OCI-LY3 (cell line): ENCODE data around the gene ADD2.

ENCODE experiments used
- EZH2phosphoT487 ChIP-seq: fragments of 200-600 bp; shearing (Covaris generic); IDR thresholded peaks from 2 replicates; pipeline ENCODE4 v1.6.1; 2018; ENCODE audit warnings: antibody characterized with exemption, mixed run types, low read depth
- TF ChIP-seq, protein P1 (sequence below): fragments of 200-600, 300-600 bp; sonication (generic); IDR thresholded peaks from 2 replicates; pipeline ENCODE4 v1.5.1; 2014; ENCODE audit warnings: antibody characterized with exemption, low read length, low read depth

DNA sequence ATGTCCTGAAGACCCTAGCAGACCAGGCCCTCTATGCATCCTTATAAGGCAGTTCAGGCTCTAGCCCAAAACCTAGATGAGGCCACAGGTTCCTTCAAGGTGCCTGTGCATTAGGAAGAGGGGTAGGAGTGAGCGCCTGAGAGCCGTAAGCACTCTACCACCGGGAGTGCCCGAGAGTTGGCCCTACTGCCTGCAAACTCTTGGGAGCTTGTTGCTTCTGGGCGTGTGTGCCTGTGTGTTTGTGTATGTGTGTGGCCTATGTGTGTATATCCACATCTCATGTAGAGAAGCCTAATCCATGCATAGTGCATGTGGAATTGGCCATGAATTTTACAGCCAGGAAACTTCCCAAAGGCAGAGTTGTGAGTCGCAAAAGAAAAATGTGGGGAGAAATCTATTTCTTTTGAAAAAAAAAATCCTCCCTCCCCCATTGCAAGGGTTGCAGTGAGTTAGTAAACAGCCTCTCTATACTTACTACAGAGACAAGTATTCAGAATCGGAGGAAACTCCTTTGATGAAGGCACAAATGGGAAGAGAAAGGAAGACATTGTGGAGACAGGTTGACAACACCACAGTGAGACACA is 96.8 kb downstream of the ADD2 start:
- TF ChIP-seq, protein P1, sequence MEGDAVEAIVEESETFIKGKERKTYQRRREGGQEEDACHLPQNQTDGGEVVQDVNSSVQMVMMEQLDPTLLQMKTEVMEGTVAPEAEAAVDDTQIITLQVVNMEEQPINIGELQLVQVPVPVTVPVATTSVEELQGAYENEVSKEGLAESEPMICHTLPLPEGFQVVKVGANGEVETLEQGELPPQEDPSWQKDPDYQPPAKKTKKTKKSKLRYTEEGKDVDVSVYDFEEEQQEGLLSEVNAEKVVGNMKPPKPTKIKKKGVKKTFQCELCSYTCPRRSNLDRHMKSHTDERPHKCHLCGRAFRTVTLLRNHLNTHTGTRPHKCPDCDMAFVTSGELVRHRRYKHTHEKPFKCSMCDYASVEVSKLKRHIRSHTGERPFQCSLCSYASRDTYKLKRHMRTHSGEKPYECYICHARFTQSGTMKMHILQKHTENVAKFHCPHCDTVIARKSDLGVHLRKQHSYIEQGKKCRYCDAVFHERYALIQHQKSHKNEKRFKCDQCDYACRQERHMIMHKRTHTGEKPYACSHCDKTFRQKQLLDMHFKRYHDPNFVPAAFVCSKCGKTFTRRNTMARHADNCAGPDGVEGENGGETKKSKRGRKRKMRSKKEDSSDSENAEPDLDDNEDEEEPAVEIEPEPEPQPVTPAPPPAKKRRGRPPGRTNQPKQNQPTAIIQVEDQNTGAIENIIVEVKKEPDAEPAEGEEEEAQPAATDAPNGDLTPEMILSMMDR = no peak
- no peak for TF ChIP-seq EZH2phosphoT487
